Measurements from ENCODE around the gene ASCL5. TPM values are rescaled to one million over a fixed set of nuclear protein-coding genes. Genes with fewer than 3 reads are reported as not detected.
"Not testable (repeated sequence)": the region's sequence is repeated elsewhere in the genome, so short reads cannot be mapped to it uniquely, and the experiment has no call there.

The ASCL5 gene
- total RNA-seq, 4 donors from 2014 or later: not detected

DNA sequence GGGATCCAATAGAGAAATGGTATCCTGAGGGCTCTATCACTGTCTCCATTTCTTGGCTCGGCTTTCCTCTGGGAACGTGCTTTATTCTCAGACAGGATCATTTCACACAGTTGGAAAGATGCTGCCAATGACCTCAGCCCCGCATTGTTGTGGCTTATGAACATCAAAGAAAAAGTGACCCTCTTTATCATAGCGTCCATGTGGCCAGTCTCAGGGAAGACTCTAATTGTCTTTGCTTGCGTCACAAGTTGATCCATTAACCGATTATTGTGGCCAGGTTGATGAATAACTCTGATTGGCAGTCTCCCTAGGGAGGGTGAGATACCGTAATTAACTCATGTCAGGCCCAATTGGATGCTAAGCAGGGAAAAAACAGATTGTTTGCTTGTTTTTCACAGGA lies 37.7 kb upstream of the ASCL5 start:
- intact Hi-C loops (cut with DNase I; ENCODE audit: low total_unique reads): no loop called here
- no peak overlapping the region for H3K4me3 ChIP-seq (ENCODE audit: low read depth, poor library complexity, severe bottlenecking)
- TF ChIP-seq POLR2A (IDR thresholded peaks at IDR 0.05): no peak
- TF ChIP-seq, protein P1, sequence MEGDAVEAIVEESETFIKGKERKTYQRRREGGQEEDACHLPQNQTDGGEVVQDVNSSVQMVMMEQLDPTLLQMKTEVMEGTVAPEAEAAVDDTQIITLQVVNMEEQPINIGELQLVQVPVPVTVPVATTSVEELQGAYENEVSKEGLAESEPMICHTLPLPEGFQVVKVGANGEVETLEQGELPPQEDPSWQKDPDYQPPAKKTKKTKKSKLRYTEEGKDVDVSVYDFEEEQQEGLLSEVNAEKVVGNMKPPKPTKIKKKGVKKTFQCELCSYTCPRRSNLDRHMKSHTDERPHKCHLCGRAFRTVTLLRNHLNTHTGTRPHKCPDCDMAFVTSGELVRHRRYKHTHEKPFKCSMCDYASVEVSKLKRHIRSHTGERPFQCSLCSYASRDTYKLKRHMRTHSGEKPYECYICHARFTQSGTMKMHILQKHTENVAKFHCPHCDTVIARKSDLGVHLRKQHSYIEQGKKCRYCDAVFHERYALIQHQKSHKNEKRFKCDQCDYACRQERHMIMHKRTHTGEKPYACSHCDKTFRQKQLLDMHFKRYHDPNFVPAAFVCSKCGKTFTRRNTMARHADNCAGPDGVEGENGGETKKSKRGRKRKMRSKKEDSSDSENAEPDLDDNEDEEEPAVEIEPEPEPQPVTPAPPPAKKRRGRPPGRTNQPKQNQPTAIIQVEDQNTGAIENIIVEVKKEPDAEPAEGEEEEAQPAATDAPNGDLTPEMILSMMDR (IDR thresholded peaks at IDR 0.05): no peak
- 66 to 76% methylated on average over 7 of the region's 7 CpGs for WGBS, 2 donors
- peak in 1 of 2 donors; percentile 12 for DNase-seq (ENCODE audit: low spot score in 2 of 2)

DNA sequence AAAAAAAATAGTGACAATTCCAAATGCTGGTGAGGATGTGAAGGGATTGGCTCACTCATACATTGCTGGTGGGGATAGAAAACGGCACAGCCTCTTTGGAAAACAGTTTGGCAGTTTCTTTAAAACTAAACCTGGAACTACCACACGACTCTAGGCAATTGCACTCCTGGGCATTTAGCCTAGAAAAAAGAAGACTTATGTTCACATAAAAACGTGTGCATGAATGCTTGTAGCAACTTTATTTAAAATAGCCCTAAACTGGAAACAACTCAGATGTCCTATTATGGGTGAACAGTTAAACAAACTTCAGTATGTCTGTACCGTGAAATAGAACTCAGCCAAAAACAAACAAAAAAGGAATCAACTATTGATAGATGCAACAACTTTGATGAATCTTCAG lies 36.7 kb upstream of the ASCL5 start:
- H3K4me3 ChIP-seq (ENCODE audit: low read depth, poor library complexity, severe bottlenecking): no peak overlapping the region
- DNase-seq (ENCODE audit: low spot score in 2 of 2): no peak
- 27 to 28% methylated on average over 4 of the region's 4 CpGs for WGBS, 2 donors
- intact Hi-C loops (cut with DNase I; ENCODE audit: low total_unique reads): no loop called here
- no peak for TF ChIP-seq POLR2A (IDR thresholded peaks at IDR 0.05)
- TF ChIP-seq, protein P1 (IDR thresholded peaks at IDR 0.05): no peak

DNA sequence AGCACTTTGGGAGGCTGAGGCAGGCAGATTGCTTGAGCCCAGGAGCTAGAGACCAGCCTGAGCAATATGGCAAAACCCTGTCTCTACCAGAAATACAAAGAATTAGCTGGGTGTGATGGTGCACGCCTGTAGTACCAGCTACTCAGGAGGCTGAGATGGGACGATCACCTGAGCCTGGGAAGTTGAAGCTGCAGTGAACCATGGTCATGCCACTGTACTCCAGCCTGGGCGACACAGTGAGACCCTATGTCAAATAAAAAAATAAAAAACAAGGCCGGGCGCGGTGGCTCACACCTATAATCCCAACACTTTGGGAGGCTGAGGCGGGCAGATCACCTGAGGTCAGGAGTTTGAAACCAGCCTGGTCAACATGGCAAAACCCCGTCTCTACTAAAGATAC lies 36.1 kb upstream of the ASCL5 start:
- 84 to 93% methylated on average over 8 of the region's 8 CpGs for WGBS, 2 donors
- intact Hi-C loops (cut with DNase I; ENCODE audit: low total_unique reads); H3K4me3 ChIP-seq (ENCODE audit: low read depth, poor library complexity, severe bottlenecking): not testable (repeated sequence)
- peak in 1 of 2 donors; percentile 63 for DNase-seq (ENCODE audit: low spot score in 2 of 2)

DNA sequence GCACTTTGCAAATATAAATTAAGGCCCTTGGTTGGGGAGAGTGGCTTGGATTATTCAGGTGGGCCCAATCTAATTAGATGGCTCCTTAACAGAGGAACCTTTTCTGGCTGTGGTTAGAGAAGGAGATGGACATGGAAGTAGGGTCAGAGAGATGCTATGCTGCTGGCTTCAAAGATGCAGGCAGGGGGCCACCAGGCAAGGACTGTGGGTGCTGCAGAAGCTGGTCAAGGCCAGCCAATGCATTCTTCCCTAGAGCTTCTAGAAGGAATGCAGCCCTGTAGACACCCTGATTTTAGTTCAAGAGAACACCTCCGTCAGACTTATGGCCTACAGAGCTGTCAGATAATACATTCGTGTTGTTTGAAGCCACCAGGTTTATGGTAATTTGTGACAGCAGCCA lies 31.0 kb upstream of the ASCL5 start:
- intact Hi-C loops (cut with DNase I; ENCODE audit: low total_unique reads): no loop called here
- TF ChIP-seq POLR2A (IDR thresholded peaks at IDR 0.05): no peak
- TF ChIP-seq, protein P1 (IDR thresholded peaks at IDR 0.05): no peak
- WGBS, 2 donors: 88 to 89% methylated on average over 2 of the region's 2 CpGs
- H3K4me3 ChIP-seq (ENCODE audit: low read depth, poor library complexity, severe bottlenecking): no peak overlapping the region
- DNase-seq (ENCODE audit: low spot score in 2 of 2): peak in 1 of 2 donors; percentile 31

DNA sequence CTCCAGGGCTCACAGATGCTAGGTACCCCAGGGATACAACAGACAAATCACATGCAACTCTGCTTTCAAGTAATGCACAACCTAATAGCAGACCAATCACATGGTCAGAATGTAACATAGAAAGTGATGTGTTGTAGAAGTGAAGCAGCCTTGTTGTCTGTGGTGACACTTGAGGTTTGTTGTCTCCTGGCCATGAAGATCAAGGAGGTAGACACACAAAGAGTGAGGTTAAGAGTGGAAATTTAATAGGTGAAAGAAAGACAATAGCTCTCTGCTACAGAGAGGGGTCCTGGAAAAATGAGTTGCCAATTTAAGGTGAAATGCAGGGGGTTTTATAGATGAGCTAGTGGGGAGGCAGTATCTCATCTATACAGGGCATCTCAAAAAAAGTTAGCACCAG lies 29.8 kb upstream of the ASCL5 start:
- DNase-seq (ENCODE audit: low spot score in 2 of 2): peak in 1 of 2 donors; percentile 0
- intact Hi-C loops (cut with DNase I; ENCODE audit: low total_unique reads): no loop called here
- TF ChIP-seq, protein P1 (IDR thresholded peaks at IDR 0.05): no peak
- no peak for TF ChIP-seq POLR2A (IDR thresholded peaks at IDR 0.05)
- H3K4me3 ChIP-seq (ENCODE audit: low read depth, poor library complexity, severe bottlenecking): no peak overlapping the region

DNA sequence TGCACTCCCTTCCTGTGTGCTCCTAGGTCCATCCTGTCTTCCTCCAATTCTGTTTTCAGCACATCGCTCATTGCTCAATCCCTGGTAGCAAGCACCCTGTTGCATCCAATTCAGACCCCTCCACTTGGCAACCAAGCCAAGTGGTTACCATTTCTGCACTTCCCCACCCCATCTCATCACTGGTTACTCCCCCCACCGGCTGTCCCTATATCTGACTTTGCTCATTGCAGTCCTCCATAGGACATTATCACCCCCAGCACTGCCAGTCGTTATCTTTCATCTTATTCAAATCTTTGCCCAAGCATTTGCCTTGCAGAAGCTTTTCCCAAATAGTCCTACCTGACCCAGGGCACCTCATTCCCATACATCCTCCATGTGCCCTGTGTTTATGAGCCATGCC lies 29.4 kb upstream of the ASCL5 start:
- WGBS, 2 donors: 88 to 89% methylated on average over 3 of the region's 3 CpGs
- no peak for TF ChIP-seq POLR2A (IDR thresholded peaks at IDR 0.05)
- TF ChIP-seq, protein P1 (IDR thresholded peaks at IDR 0.05): no peak
- intact Hi-C loops (cut with DNase I; ENCODE audit: low total_unique reads): no loop called here
- peak in 1 of 2 donors; percentile 60 for DNase-seq (ENCODE audit: low spot score in 2 of 2)
- H3K4me3 ChIP-seq (ENCODE audit: low read depth, poor library complexity, severe bottlenecking): no peak overlapping the region
